HL-60 (cell line): ENCODE measurements around the gene PIR.

Source experiments
- DNase-seq, 2 experiments: peaks; one replicate each; pipeline ENCODE4 v3.0.0-alpha.2; 2010 to 2020; ENCODE audit warnings: low read depth in 1 of 2, low spot score in 1 of 2
- H3K27ac ChIP-seq: fragments of 250-450 bp; sonication (Bioruptor Pico); replicated peaks from 2 replicates; pipeline ENCODE4 v1.5.1; 2020; ENCODE audit warnings: mild to moderate bottlenecking, moderate library complexity
- H3K27me3 ChIP-seq: fragments of 250-450 bp; sonication (Bioruptor Pico); 2 replicates; pipeline ENCODE4 v1.5.1; 2021; ENCODE audit warnings: mild to moderate bottlenecking, moderate library complexity; ENCODE audit not compliant: insufficient read depth, poor library complexity, severe bottlenecking
- H3K4me3 ChIP-seq: replicated peaks from 2 replicates; pipeline ENCODE4 v1.5.1; 2011; ENCODE audit warnings: mild to moderate bottlenecking, control low read depth, low read length; ENCODE audit not compliant: insufficient read depth
- GABPA ChIP-seq: IDR thresholded peaks from 2 replicates; pipeline ENCODE4 v1.6.1; 2012; ENCODE audit warnings: low read depth
- POLR2AphosphoS5 ChIP-seq: IDR thresholded peaks from 2 replicates; pipeline ENCODE4 v1.6.1; 2012; ENCODE audit warnings: low read depth
- SPI1 ChIP-seq: IDR thresholded peaks from 2 replicates; pipeline ENCODE4 v1.6.1; 2012; ENCODE audit warnings: low read depth, mild to moderate bottlenecking, borderline replicate concordance
- TF ChIP-seq, protein P1 (sequence below): IDR thresholded peaks from one replicate; pipeline ENCODE4 v1.5.1; 2011; ENCODE audit warnings: low read length, control low read depth, inconsistent platforms; ENCODE audit not compliant: insufficient read depth
- TF ChIP-seq, protein P2 (sequence below): IDR thresholded peaks from 2 replicates; pipeline ENCODE4 v1.6.1; 2012; ENCODE audit warnings: low read depth; ENCODE audit not compliant: insufficient replicate concordance

The PIR gene

DNA sequence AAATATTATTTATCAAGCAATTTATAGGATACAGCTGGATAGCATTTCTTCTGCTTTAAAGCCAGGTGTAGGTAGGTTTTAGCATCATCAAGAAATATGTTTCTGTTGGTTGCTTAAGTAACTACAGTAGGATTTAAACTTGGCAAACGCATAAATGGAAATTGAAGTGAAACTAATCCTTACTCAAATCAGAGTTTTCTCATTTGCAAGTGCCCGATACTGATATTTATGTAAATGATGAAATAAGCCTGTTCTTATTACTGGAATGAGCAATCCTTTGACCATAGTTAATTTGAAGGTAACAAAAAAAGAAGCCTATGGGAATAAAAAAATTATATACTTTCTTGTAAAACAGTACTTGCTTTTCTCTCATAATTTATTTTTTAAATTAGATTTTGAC lies 134.6 kb downstream of the PIR start:
- H3K4me3 ChIP-seq: no peak overlapping the region
- H3K27ac ChIP-seq: no peak overlapping the region
- TF ChIP-seq, protein P1, sequence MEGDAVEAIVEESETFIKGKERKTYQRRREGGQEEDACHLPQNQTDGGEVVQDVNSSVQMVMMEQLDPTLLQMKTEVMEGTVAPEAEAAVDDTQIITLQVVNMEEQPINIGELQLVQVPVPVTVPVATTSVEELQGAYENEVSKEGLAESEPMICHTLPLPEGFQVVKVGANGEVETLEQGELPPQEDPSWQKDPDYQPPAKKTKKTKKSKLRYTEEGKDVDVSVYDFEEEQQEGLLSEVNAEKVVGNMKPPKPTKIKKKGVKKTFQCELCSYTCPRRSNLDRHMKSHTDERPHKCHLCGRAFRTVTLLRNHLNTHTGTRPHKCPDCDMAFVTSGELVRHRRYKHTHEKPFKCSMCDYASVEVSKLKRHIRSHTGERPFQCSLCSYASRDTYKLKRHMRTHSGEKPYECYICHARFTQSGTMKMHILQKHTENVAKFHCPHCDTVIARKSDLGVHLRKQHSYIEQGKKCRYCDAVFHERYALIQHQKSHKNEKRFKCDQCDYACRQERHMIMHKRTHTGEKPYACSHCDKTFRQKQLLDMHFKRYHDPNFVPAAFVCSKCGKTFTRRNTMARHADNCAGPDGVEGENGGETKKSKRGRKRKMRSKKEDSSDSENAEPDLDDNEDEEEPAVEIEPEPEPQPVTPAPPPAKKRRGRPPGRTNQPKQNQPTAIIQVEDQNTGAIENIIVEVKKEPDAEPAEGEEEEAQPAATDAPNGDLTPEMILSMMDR: no peak
- TF ChIP-seq POLR2AphosphoS5 (no peak), SPI1 (no peak), GABPA (no peak)
- TF ChIP-seq, protein P2, sequence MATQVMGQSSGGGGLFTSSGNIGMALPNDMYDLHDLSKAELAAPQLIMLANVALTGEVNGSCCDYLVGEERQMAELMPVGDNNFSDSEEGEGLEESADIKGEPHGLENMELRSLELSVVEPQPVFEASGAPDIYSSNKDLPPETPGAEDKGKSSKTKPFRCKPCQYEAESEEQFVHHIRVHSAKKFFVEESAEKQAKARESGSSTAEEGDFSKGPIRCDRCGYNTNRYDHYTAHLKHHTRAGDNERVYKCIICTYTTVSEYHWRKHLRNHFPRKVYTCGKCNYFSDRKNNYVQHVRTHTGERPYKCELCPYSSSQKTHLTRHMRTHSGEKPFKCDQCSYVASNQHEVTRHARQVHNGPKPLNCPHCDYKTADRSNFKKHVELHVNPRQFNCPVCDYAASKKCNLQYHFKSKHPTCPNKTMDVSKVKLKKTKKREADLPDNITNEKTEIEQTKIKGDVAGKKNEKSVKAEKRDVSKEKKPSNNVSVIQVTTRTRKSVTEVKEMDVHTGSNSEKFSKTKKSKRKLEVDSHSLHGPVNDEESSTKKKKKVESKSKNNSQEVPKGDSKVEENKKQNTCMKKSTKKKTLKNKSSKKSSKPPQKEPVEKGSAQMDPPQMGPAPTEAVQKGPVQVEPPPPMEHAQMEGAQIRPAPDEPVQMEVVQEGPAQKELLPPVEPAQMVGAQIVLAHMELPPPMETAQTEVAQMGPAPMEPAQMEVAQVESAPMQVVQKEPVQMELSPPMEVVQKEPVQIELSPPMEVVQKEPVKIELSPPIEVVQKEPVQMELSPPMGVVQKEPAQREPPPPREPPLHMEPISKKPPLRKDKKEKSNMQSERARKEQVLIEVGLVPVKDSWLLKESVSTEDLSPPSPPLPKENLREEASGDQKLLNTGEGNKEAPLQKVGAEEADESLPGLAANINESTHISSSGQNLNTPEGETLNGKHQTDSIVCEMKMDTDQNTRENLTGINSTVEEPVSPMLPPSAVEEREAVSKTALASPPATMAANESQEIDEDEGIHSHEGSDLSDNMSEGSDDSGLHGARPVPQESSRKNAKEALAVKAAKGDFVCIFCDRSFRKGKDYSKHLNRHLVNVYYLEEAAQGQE: no peak
- no peak for DNase-seq
- no peaks in the 10 kb centered on the region for H3K27me3 ChIP-seq

- DNase-seq: no peak
Observed at GRCh38 chrX:15356444-15356843, 136.7 kb downstream of the PIR start.

GRCh38 chrX:15350329-15350996 lies 142.7 kb downstream of the PIR start:
- DNase-seq: no peak

More at GRCh38 chrX:15356444-15356843, 136.7 kb downstream of the PIR start:
- Histone ChIP-seq H3K27ac (no peak overlapping the region), H3K27me3 (no peaks in the 10 kb centered on the region), H3K4me3 (no peak overlapping the region)
- TF ChIP-seq, protein P1: no peak
- no peak for TF ChIP-seq SPI1
- TF ChIP-seq, protein P2: no peak
- TF ChIP-seq POLR2AphosphoS5: no peak
- no peak for TF ChIP-seq GABPA

More at GRCh38 chrX:15350329-15350996, 142.7 kb downstream of the PIR start:
- Histone ChIP-seq H3K4me3 (no peak overlapping the region), H3K27me3 (peaks cover 2% of the 10 kb centered on the region), H3K27ac (no peak overlapping the region)
- TF ChIP-seq SPI1 (no peak), GABPA (no peak), POLR2AphosphoS5 (no peak)
- TF ChIP-seq, protein P2: no peak
- TF ChIP-seq, protein P1: no peak
